K562 (cell line): ENCODE results near the gene VPS11.

Experiments
- CTCF ChIP-seq, 3 experiments: IDR thresholded peaks in 2 of 3; conservative IDR thresholded peaks in 1 of 3; 2 replicates each; pipeline ENCODE4 v1.5.1; 2011 to 2012; ENCODE audit warnings: low read length in 3 of 3, mild to moderate bottlenecking in 3 of 3, control low read depth in 2 of 3, improper control_type of control experiment in 1 of 3, inconsistent platforms in 1 of 3, low read depth in 1 of 3, mixed read lengths in 1 of 3, moderate library complexity in 1 of 3; ENCODE audit not compliant: insufficient read depth in 2 of 3
- GABPA ChIP-seq: fragments of 200-800 bp; sonication (Bioruptor generic); conservative IDR thresholded peaks from 2 replicates; pipeline ENCODE4 v1.6.1; 2016; ENCODE audit warnings: low read depth, missing genetic modification characterization, missing compliant biosample characterization
- MED1 ChIP-seq: sonication (generic); formaldehyde crosslinking; IDR thresholded peaks from 2 replicates; pipeline ENCODE4 v1.8.1; 2023; ENCODE audit warnings: missing genetic modification reagents, borderline replicate concordance
- MTA2 ChIP-seq: fragments of 450-650 bp; IDR thresholded peaks from 2 replicates; pipeline ENCODE4 v1.6.1; 2016; ENCODE audit warnings: low read depth
- NFRKB ChIP-seq: fragments of 450-650 bp; IDR thresholded peaks from 2 replicates; pipeline ENCODE4 v1.6.1; 2016; ENCODE audit warnings: low read depth
- NRF1 ChIP-seq, 2 experiments: fragments of 450-650 bp; IDR thresholded peaks in 1 of 2; conservative IDR thresholded peaks in 1 of 2; 2 replicates each; pipeline ENCODE4 v1.6.1; 2014; ENCODE audit warnings: mild to moderate bottlenecking in 2 of 2
- POLR2A ChIP-seq: fragments of 450-650 bp; conservative IDR thresholded peaks from 2 replicates; pipeline ENCODE4 v1.6.1; 2016
- REST ChIP-seq, 2 experiments: fragments of 450-650 bp; formaldehyde crosslinking in 1 of 2; IDR thresholded peaks; 2 replicates each; pipeline versions ENCODE4 v1.4.0 to v1.6.1; 2014 to 2020; ENCODE audit warnings: mild to moderate bottlenecking in 2 of 2, borderline replicate concordance in 1 of 2, low read depth in 1 of 2
- SMC3 ChIP-seq: conservative IDR thresholded peaks from 2 replicates; pipeline ENCODE4 v1.6.1; 2011; ENCODE audit warnings: low read depth, low read length, improper control_type of control experiment; ENCODE audit not compliant: insufficient read depth
- ZNF311 ChIP-seq: fragments of 250-450 bp; sonication (Bioruptor Pico); IDR thresholded peaks from 2 replicates; pipeline ENCODE4 v1.4.0; 2020; ENCODE audit warnings: mild to moderate bottlenecking, moderate library complexity
- ZNF644 ChIP-seq: fragments of 200-800 bp; sonication (Bioruptor generic); IDR thresholded peaks from 2 replicates; pipeline ENCODE4 v1.6.1; 2016; ENCODE audit warnings: low read depth, missing genetic modification characterization, missing compliant biosample characterization
- TF ChIP-seq, protein P1 (sequence below): sonication (generic); formaldehyde crosslinking; IDR thresholded peaks from 2 replicates; pipeline ENCODE4 v1.8.1; 2022; ENCODE audit warnings: missing genetic modification reagents
- TF ChIP-seq, protein P2 (sequence below): sonication (generic); formaldehyde crosslinking; IDR thresholded peaks from 2 replicates; pipeline ENCODE4 v1.5.0; 2020; ENCODE audit warnings: missing genetic modification reagents

DNA sequence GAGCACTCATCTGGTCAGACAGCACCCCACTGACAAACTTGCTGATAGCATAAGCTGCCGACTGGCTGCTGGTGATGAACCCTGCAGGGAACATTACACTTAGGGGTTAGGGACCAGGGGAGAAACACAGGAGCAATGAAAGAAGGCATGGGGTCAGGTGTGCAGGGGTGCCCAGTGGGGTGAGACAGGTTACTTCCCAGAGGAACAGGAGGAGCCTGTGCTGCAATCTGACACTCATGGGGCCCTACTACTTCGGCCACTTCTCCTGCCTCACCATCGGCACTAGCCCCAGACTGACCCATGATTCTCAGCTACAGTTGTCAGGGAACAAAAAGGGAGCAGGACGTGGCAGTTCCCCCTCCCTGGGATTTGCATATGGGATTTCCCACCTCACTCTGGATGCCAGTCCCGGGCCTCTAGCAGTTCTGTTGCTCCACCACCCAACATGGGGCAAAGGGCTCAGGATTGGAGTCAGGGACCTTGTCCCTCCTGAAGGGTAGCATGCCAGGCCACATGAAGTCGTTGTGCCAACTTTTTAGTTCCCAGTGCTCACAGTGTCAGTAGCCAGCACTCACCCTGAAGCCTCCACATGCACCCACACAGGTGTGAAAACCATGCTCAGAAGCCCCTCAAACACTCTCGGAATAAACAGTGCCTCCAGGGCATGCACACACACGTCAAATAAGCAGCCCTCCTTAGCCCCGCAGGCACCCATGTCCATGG lies 39.1 kb upstream of the VPS11 start:
- no peak for TF ChIP-seq MTA2
- TF ChIP-seq SMC3: no peak
- no peak for TF ChIP-seq ZNF311 (CRISPR knock-in tag)
- TF ChIP-seq NFRKB: no peak
- TF ChIP-seq, protein P1, sequence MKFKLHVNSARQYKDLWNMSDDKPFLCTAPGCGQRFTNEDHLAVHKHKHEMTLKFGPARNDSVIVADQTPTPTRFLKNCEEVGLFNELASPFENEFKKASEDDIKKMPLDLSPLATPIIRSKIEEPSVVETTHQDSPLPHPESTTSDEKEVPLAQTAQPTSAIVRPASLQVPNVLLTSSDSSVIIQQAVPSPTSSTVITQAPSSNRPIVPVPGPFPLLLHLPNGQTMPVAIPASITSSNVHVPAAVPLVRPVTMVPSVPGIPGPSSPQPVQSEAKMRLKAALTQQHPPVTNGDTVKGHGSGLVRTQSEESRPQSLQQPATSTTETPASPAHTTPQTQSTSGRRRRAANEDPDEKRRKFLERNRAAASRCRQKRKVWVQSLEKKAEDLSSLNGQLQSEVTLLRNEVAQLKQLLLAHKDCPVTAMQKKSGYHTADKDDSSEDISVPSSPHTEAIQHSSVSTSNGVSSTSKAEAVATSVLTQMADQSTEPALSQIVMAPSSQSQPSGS (CRISPR knock-in tag): no peak
- no peak for TF ChIP-seq MED1
- no peak for TF ChIP-seq ZNF644 (tag)
- TF ChIP-seq, protein P2, sequence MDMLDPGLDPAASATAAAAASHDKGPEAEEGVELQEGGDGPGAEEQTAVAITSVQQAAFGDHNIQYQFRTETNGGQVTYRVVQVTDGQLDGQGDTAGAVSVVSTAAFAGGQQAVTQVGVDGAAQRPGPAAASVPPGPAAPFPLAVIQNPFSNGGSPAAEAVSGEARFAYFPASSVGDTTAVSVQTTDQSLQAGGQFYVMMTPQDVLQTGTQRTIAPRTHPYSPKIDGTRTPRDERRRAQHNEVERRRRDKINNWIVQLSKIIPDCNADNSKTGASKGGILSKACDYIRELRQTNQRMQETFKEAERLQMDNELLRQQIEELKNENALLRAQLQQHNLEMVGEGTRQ (CRISPR knock-in tag): no peak
- no peak for TF ChIP-seq CTCF (IDR thresholded peaks at IDR 0.05 in 2 of 3, conservative IDR thresholded peaks at IDR 0.05 in 1 of 3; ENCODE audit: insufficient read depth in 2 of 3, low read depth in 1 of 3, low read length in 3 of 3)
- TF ChIP-seq REST (IDR thresholded peaks at IDR 0.05; ENCODE audit: borderline replicate concordance): no peak
- no peak for TF ChIP-seq REST (CRISPR knock-in tag; IDR thresholded peaks at IDR 0.05; ENCODE audit: low read depth)
- no peak for TF ChIP-seq NRF1 (conservative IDR thresholded peaks at IDR 0.05 in 1 of 2, IDR thresholded peaks at IDR 0.05 in 1 of 2)
- TF ChIP-seq POLR2A: no peak
- no peak for TF ChIP-seq GABPA
